ENCODE data around the gene PDZRN3. TPM values are rescaled to one million over a fixed set of nuclear protein-coding genes. Genes with fewer than 3 reads are reported as not detected.

The PDZRN3 gene
- total RNA-seq, 1 experiment from 2014 or later, result not detected

DNA sequence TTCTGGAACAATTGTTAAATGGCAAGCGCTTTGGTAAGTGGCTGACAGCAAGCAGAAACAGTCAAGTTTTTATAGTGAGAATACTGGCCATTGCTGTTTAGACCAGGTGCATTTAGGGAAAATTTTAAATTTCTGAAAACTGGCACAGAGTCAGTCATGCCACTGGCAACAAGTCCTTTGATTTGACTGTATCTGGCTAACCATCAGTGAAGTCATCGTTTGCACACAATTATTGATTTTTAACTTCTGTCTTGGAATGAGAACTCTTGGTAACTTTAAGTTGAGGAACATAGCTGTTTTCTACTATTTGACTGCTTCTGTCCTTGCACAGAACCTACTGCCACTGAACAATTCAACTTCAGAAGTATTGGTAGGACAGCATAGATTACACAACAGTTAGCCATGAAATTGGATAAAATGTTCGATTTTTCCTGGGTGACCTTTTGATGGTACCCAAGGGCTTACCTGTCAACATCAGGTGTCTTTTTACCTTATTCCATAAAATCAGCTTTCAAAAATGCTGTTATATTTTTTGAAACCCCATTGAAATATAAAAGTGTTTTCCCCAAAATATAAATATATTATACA, 225.0 kb downstream of the PDZRN3 start:
- ATAC-seq, result no peak
- CTCF ChIA-PET, result no interaction called here

GRCh38 chr3:73399106-73399505, 225.6 kb downstream of the PDZRN3 start:
- BruUV-seq (replicated peaks), result no TSS peak
- no peaks in the 10 kb centered on the region for H3K36me3 ChIP-seq (ENCODE audit: control insufficient read depth, insufficient read depth, low read length)
- intact Hi-C loops (cut with micrococcal nuclease; ENCODE audit: unreplicated experiment), result no loop called here
- POLR2A ChIA-PET, result no interaction called here
- in situ Hi-C loops (cut with HindIII; ENCODE audit: low pct_unique_long_range_greater_than_20kb, low sequenced_read_pairs), result no loop called here
- no peak overlapping the region for H3K4me3 ChIP-seq (ENCODE audit: low read depth in 2 of 2, low read length in 2 of 2)
- no peaks in the 10 kb centered on the region for H3K4me1 ChIP-seq (ENCODE audit: control insufficient read depth, insufficient read depth, low read length)
- no peaks in the 10 kb centered on the region for H3K9me3 ChIP-seq (ENCODE audit: control insufficient read depth, insufficient read depth, low read depth, low read length)
- H3K27me3 ChIP-seq (ENCODE audit: control insufficient read depth, insufficient read depth, low read length), result peaks cover 2% of the 10 kb centered on the region; the same call in 1 of the 2 replicates
- ATAC-seq (no peak), DNase-seq (ENCODE audit: low read depth, low spot score) (no peak)
- H3K27ac ChIP-seq (ENCODE audit: low read length), result no peak overlapping the region
- CTCF ChIA-PET, result no interaction called here
- no peak for TF ChIP-seq POLR2AphosphoS5 (IDR thresholded peaks at IDR 0.05; ENCODE audit: low read depth, low read length)
- no peak for TF ChIP-seq TCF7L2 (IDR thresholded peaks at IDR 0.05; ENCODE audit: low read depth, low read length)
- TF ChIP-seq CTCF (IDR thresholded peaks at IDR 0.05), result no peak
- no peak for TF ChIP-seq SIN3A (IDR thresholded peaks at IDR 0.05; ENCODE audit: borderline replicate concordance, insufficient read depth, low read depth, low read length)
- TF ChIP-seq, protein P1, sequence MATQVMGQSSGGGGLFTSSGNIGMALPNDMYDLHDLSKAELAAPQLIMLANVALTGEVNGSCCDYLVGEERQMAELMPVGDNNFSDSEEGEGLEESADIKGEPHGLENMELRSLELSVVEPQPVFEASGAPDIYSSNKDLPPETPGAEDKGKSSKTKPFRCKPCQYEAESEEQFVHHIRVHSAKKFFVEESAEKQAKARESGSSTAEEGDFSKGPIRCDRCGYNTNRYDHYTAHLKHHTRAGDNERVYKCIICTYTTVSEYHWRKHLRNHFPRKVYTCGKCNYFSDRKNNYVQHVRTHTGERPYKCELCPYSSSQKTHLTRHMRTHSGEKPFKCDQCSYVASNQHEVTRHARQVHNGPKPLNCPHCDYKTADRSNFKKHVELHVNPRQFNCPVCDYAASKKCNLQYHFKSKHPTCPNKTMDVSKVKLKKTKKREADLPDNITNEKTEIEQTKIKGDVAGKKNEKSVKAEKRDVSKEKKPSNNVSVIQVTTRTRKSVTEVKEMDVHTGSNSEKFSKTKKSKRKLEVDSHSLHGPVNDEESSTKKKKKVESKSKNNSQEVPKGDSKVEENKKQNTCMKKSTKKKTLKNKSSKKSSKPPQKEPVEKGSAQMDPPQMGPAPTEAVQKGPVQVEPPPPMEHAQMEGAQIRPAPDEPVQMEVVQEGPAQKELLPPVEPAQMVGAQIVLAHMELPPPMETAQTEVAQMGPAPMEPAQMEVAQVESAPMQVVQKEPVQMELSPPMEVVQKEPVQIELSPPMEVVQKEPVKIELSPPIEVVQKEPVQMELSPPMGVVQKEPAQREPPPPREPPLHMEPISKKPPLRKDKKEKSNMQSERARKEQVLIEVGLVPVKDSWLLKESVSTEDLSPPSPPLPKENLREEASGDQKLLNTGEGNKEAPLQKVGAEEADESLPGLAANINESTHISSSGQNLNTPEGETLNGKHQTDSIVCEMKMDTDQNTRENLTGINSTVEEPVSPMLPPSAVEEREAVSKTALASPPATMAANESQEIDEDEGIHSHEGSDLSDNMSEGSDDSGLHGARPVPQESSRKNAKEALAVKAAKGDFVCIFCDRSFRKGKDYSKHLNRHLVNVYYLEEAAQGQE (IDR thresholded peaks at IDR 0.05; ENCODE audit: insufficient read depth in 1 of 2, low read depth in 2 of 2, low read length in 1 of 2), result no peak

More for the DNA sequence above, 225.0 kb downstream of the PDZRN3 start:
- Histone ChIP-seq H3K27ac (ENCODE audit: low read length) (no peak overlapping the region), H3K4me3 (ENCODE audit: low read depth in 2 of 2, low read length in 2 of 2) (no peak overlapping the region), H3K27me3 (ENCODE audit: control insufficient read depth, insufficient read depth, low read length) (peaks cover 2% of the 10 kb centered on the region; the same call in 1 of the 2 replicates), H3K9me3 (ENCODE audit: control insufficient read depth, insufficient read depth, low read depth, low read length) (no peaks in the 10 kb centered on the region), H3K4me1 (ENCODE audit: control insufficient read depth, insufficient read depth, low read length) (no peaks in the 10 kb centered on the region), H3K36me3 (ENCODE audit: control insufficient read depth, insufficient read depth, low read length) (no peaks in the 10 kb centered on the region)
- no peak for TF ChIP-seq SIN3A (IDR thresholded peaks at IDR 0.05; ENCODE audit: borderline replicate concordance, insufficient read depth, low read depth, low read length)
- TF ChIP-seq, protein P1 (IDR thresholded peaks at IDR 0.05; ENCODE audit: insufficient read depth in 1 of 2, low read depth in 2 of 2, low read length in 1 of 2), result no peak
- no peak for TF ChIP-seq TCF7L2 (IDR thresholded peaks at IDR 0.05; ENCODE audit: low read depth, low read length)
- TF ChIP-seq CTCF (IDR thresholded peaks at IDR 0.05), result no peak
- no peak for TF ChIP-seq POLR2AphosphoS5 (IDR thresholded peaks at IDR 0.05; ENCODE audit: low read depth, low read length)
- BruUV-seq (replicated peaks), result no TSS peak
- DNase-seq (ENCODE audit: low read depth, low spot score), result no peak
- in situ Hi-C loops (cut with HindIII; ENCODE audit: low pct_unique_long_range_greater_than_20kb, low sequenced_read_pairs) (no loop called here), intact Hi-C loops (cut with micrococcal nuclease; ENCODE audit: unreplicated experiment) (no loop called here)
- POLR2A ChIA-PET, result no interaction called here
